H1 (cell line): ENCODE measurements around the gene RANBP17. TPM values are rescaled to one million over a fixed set of nuclear protein-coding genes. Genes with fewer than 3 reads are reported as not detected.

Experiments
- CTCF ChIA-PET: fragments of 300-600 bp; sonication (Branson Sonifier 250); formaldehyde crosslinking; loops from one replicate; lab custom pipeline; 2021; ENCODE audit not compliant: partially characterized antibody; lab: Charles Lee
- POLR2A ChIA-PET: fragments of 300-600 bp; sonication (Branson Sonifier 250); formaldehyde crosslinking; loops from one replicate; lab custom pipeline; 2021; ENCODE audit warnings: inconsistent platforms; ENCODE audit not compliant: partially characterized antibody; lab: Charles Lee
- DNase-seq, 2 experiments: peaks; one replicate each; pipeline versions ENCODE4 v3.0.0 to v3.0.0-alpha.2; 2010 to 2022; ENCODE audit warnings: low spot score in 2 of 2, low read depth in 1 of 2, mixed read lengths in 1 of 2
- FAIRE-seq: peaks from 2 replicates; lab custom pipeline; 2011; peaks lifted over from hg19 to GRCh38; lab: Jason Lieb, UNC
- H2AFZ ChIP-seq: 2 replicates; pipeline ENCODE4 v1.8.1; 2012; ENCODE audit warnings: low read length, inconsistent platforms
- H2AK5ac ChIP-seq: 2 replicates; pipeline ENCODE4 v1.6.1; 2013; ENCODE audit warnings: low read depth, low read length
- H2BK120ac ChIP-seq: replicated peaks from 2 replicates; pipeline ENCODE3; 2013; ENCODE audit warnings: low read depth, low read length, inconsistent platforms
- H2BK12ac ChIP-seq: 2 replicates; pipeline ENCODE4 v1.6.1; 2013; ENCODE audit warnings: low read depth, low read length
- H2BK15ac ChIP-seq: 2 replicates; pipeline ENCODE4 v1.6.1; 2013; ENCODE audit warnings: low read length
- H2BK20ac ChIP-seq: 2 replicates; pipeline ENCODE4 v1.6.1; 2013; ENCODE audit warnings: low read length
- H2BK5ac ChIP-seq: 2 replicates; pipeline ENCODE4 v1.6.1; 2013; ENCODE audit warnings: low read depth, low read length
- H3K14ac ChIP-seq: 2 replicates; pipeline ENCODE4 v1.6.1; 2013; ENCODE audit warnings: inconsistent platforms; ENCODE audit not compliant: insufficient read length
- H3K18ac ChIP-seq: 2 replicates; pipeline ENCODE4 v1.6.1; 2013; ENCODE audit warnings: low read length; ENCODE audit errors: extremely low read depth
- H3K23ac ChIP-seq: 2 replicates; pipeline ENCODE4 v1.6.1; 2013; ENCODE audit warnings: inconsistent platforms; ENCODE audit not compliant: insufficient read length
- H3K23me2 ChIP-seq: 2 replicates; pipeline ENCODE4 v1.6.1; 2013; ENCODE audit warnings: low read depth, low read length
- H3K27ac ChIP-seq: 2 replicates; pipeline ENCODE4 v1.6.1; 2011; ENCODE audit warnings: low read depth, low read length, inconsistent platforms
- H3K27me3 ChIP-seq, 4 experiments: replicated peaks in 1 of 4; 1 replicate in 1 of 4; 2 replicates in 3 of 4; pipeline versions ENCODE4 v1.6.1 to v1.8.1; 2011 to 2013; ENCODE audit warnings: low read length in 3 of 4, mild to moderate bottlenecking in 3 of 4, inconsistent platforms in 2 of 4, mixed read lengths in 2 of 4, moderate library complexity in 1 of 4; ENCODE audit not compliant: control insufficient read depth in 3 of 4, insufficient read depth in 3 of 4; ENCODE audit errors: extremely low read depth in 1 of 4
- H3K36me3 ChIP-seq, 4 experiments: 2 replicates each; pipeline versions ENCODE4 v1.6.1 to v1.8.1; 2011 to 2013; ENCODE audit warnings: mild to moderate bottlenecking in 4 of 4, low read length in 3 of 4, moderate library complexity in 2 of 4, control low read depth in 1 of 4, inconsistent platforms in 1 of 4; ENCODE audit not compliant: insufficient read depth in 4 of 4, control insufficient read depth in 2 of 4
- H3K4ac ChIP-seq: replicated peaks from 2 replicates; pipeline ENCODE3; 2013; ENCODE audit warnings: low read length, low read depth, mixed read lengths, inconsistent platforms; ENCODE audit not compliant: insufficient read length
- H3K4me1 ChIP-seq, 4 experiments: replicated peaks in 1 of 4; 1 replicate in 1 of 4; 2 replicates in 3 of 4; pipeline versions ENCODE4 v1.6.1 to v1.8.1; 2011 to 2013; ENCODE audit warnings: low read length in 3 of 4, inconsistent platforms in 2 of 4, mixed read lengths in 1 of 4; ENCODE audit not compliant: insufficient read depth in 4 of 4, control insufficient read depth in 3 of 4
- H3K4me2 ChIP-seq, 2 experiments: 2 replicates each; pipeline versions ENCODE4 v1.6.1 to v1.8.1; 2011 to 2013; ENCODE audit warnings: low read depth in 2 of 2, low read length in 2 of 2, control low read depth in 1 of 2, inconsistent platforms in 1 of 2, mild to moderate bottlenecking in 1 of 2; ENCODE audit not compliant: insufficient read depth in 1 of 2
- H3K4me3 ChIP-seq, 4 experiments: fragments of 200-600, 300-600 bp in 1 of 4; sonication (generic), shearing (Covaris generic), sonication (Bioruptor Twin) in 1 of 4; 2 replicates each; pipeline versions ENCODE4 v1.5.1 to v1.8.1; 2011 to 2016; ENCODE audit warnings: low read length in 4 of 4, low read depth in 3 of 4, control low read depth in 2 of 4, inconsistent platforms in 2 of 4, mild to moderate bottlenecking in 2 of 4, mixed read lengths in 1 of 4, moderate library complexity in 1 of 4; ENCODE audit not compliant: insufficient read depth in 2 of 4; ENCODE audit errors: extremely low read depth in 1 of 4
- H3K56ac ChIP-seq: replicated peaks from 2 replicates; pipeline ENCODE3; 2013; ENCODE audit warnings: low read depth, mild to moderate bottlenecking, mixed read lengths, low read length, inconsistent platforms; ENCODE audit not compliant: insufficient read length
- H3K79me1 ChIP-seq: 2 replicates; pipeline ENCODE4 v1.6.1; 2013; ENCODE audit warnings: low read depth, low read length, control low read depth
- H3K79me2 ChIP-seq, 2 experiments: 2 replicates each; pipeline versions ENCODE4 v1.6.1 to v1.8.1; 2012 to 2013; ENCODE audit warnings: low read length in 2 of 2, mild to moderate bottlenecking in 2 of 2, inconsistent platforms in 1 of 2; ENCODE audit not compliant: insufficient read depth in 2 of 2, control insufficient read depth in 1 of 2
- H3K9ac ChIP-seq, 4 experiments: replicated peaks in 1 of 4; 1 replicate in 1 of 4; 2 replicates in 3 of 4; pipeline versions ENCODE4 v1.6.1 to v1.8.1; 2011 to 2013; ENCODE audit warnings: low read depth in 3 of 4, low read length in 3 of 4, control low read depth in 2 of 4, mild to moderate bottlenecking in 2 of 4, moderate library complexity in 2 of 4, inconsistent platforms in 1 of 4; ENCODE audit errors: extremely low read depth in 1 of 4
- H3K9me3 ChIP-seq, 2 experiments: 2 replicates each; pipeline versions ENCODE4 v1.6.1 to v1.8.1; 2012 to 2013; ENCODE audit warnings: mild to moderate bottlenecking in 2 of 2, moderate library complexity in 2 of 2, control low read depth in 1 of 2, inconsistent platforms in 1 of 2, low read depth in 1 of 2, low read length in 1 of 2, mixed read lengths in 1 of 2; ENCODE audit not compliant: insufficient read depth in 2 of 2
- H4K20me1 ChIP-seq, 2 experiments: replicated peaks in 1 of 2; 2 replicates each; pipeline versions ENCODE3 to v1.8.1; 2011 to 2013; ENCODE audit warnings: inconsistent platforms in 2 of 2, low read length in 2 of 2, mild to moderate bottlenecking in 1 of 2; ENCODE audit not compliant: insufficient read depth in 2 of 2, control insufficient read depth in 1 of 2
- H4K5ac ChIP-seq: 2 replicates; pipeline ENCODE4 v1.6.1; 2013; ENCODE audit warnings: low read length, low read depth, mixed read lengths, inconsistent platforms; ENCODE audit not compliant: insufficient read length
- H4K8ac ChIP-seq: 2 replicates; pipeline ENCODE4 v1.8.0; 2013; ENCODE audit warnings: mild to moderate bottlenecking, moderate library complexity, low read length, inconsistent platforms; ENCODE audit not compliant: insufficient read depth; ENCODE audit errors: extremely low read depth
- H4K91ac ChIP-seq: replicated peaks from 2 replicates; pipeline ENCODE3; 2013; ENCODE audit warnings: low read length, mixed read lengths, inconsistent platforms; ENCODE audit not compliant: insufficient read length
- BACH1 ChIP-seq: IDR thresholded peaks from 2 replicates; pipeline ENCODE4 v1.6.1; 2012; ENCODE audit warnings: low read length, improper control_type of control experiment
- CHD2 ChIP-seq: IDR thresholded peaks from 2 replicates; pipeline ENCODE4 v1.6.1; 2012; ENCODE audit warnings: low read length, improper control_type of control experiment
- EP300 ChIP-seq, 2 experiments: IDR thresholded peaks; 1 replicate in 1 of 2; 2 replicates in 1 of 2; pipeline ENCODE4 v1.6.1; 2011 to 2012; ENCODE audit warnings: low read depth in 2 of 2, low read length in 2 of 2, mild to moderate bottlenecking in 2 of 2, borderline replicate concordance in 1 of 2, inconsistent platforms in 1 of 2, moderate library complexity in 1 of 2
- EZH2 ChIP-seq: fragments of 200-600 bp; sonication (generic); IDR thresholded peaks from 2 replicates; pipeline ENCODE4 v1.7.1; 2012; ENCODE audit warnings: low read depth, mild to moderate bottlenecking, moderate library complexity, low read length, inconsistent platforms; ENCODE audit not compliant: severe bottlenecking
- HDAC2 ChIP-seq, 2 experiments: fragments of 300-600 bp in 1 of 2; sonication (generic) in 1 of 2; IDR thresholded peaks; 2 replicates each; pipeline ENCODE4 v1.6.1; 2011 to 2012; ENCODE audit warnings: low read depth in 2 of 2, low read length in 2 of 2, mild to moderate bottlenecking in 2 of 2, moderate library complexity in 2 of 2, borderline replicate concordance in 1 of 2, inconsistent platforms in 1 of 2
- PHF8 ChIP-seq: fragments of 200-600 bp; sonication (generic); conservative IDR thresholded peaks from 2 replicates; pipeline ENCODE4 v1.7.1; 2012; ENCODE audit warnings: low read depth, mild to moderate bottlenecking, inconsistent platforms, low read length, moderate library complexity
- RXRA ChIP-seq: IDR thresholded peaks from 2 replicates; pipeline ENCODE4 v1.6.1; 2011; ENCODE audit warnings: low read depth, mild to moderate bottlenecking, low read length, moderate library complexity; ENCODE audit not compliant: insufficient read depth
- SP1 ChIP-seq: IDR thresholded peaks from 2 replicates; pipeline ENCODE4 v1.6.1; 2011; ENCODE audit warnings: low read depth, low read length
- SRF ChIP-seq: IDR thresholded peaks from 2 replicates; pipeline ENCODE4 v1.6.1; 2011; ENCODE audit warnings: mild to moderate bottlenecking, low read depth, low read length, moderate library complexity
- TAF1 ChIP-seq: IDR thresholded peaks from 2 replicates; pipeline ENCODE4 v1.6.1; 2011; ENCODE audit warnings: mild to moderate bottlenecking, low read depth, low read length
- TAF7 ChIP-seq: optimal IDR thresholded peaks from 2 replicates; pipeline ENCODE3; 2011; ENCODE audit warnings: low read depth, mild to moderate bottlenecking, inconsistent platforms, low read length, moderate library complexity, borderline replicate concordance
- USF2 ChIP-seq: IDR thresholded peaks from 2 replicates; pipeline ENCODE4 v1.6.1; 2011; ENCODE audit warnings: low read length, improper control_type of control experiment
- ZNF274 ChIP-seq: IDR thresholded peaks from 2 replicates; pipeline ENCODE4 v1.7.0; 2012; ENCODE audit warnings: low read length, borderline replicate concordance; ENCODE audit errors: extremely low read depth
- WGBS, 2 experiments: shearing (Covaris generic) in 1 of 2; methylation state at CpG; one replicate each; pipeline versions ENCODE4 v1.1.6 to v1.1.7; 2013 to 2015; ENCODE audit warnings: low lambda C conversion rate in 2 of 2, mixed read lengths in 2 of 2, inconsistent platforms in 1 of 2, low coverage in 1 of 2, missing lambda C conversion rate in 1 of 2; ENCODE audit not compliant: insufficient replicate concordance in 2 of 2, insufficient coverage in 1 of 2, insufficient read length in 1 of 2; ENCODE audit errors: extremely low coverage in 1 of 2, missing lambda C conversion rate in 1 of 2; 5-methylcytosine and 5-hydroxymethylcytosine counted together
- polyA plus RNA-seq, 7 experiments: library from polyadenylated mRNA; depleted of rRNA in 3 of 7; stranded (reverse) in 5 of 7; unstranded in 2 of 7; fragments of >200 nt in 5 of 7; fragments of 200-250 nt in 2 of 7; gene quantifications; 1 replicate in 5 of 7; 2 replicates in 1 of 7; 4 replicates in 1 of 7; pipeline versions ENCODE4 v1.2.1 to v1.2.3, GENCODE V29; 2011 to 2013; ENCODE audit warnings: missing spikeins in 2 of 7, mixed read lengths in 2 of 7
- total RNA-seq: library from RNA; stranded (reverse); fragmentation: NEBNext Ultra II Directional; extraction: Animal tissue kit (Norgen Biotek cat#: 25700); gene quantifications from 2 replicates; pipeline ENCODE4 v1.2.1, GENCODE V29; 2021

RANBP17 gene
- total and polyA plus RNA-seq, 2 of the 8 experiments (the other 6 are each of a cell fraction or from before 2014, with no cell fraction given), result 8.6 to 21.3 TPM

GRCh38 chr5:171031977-171032376 lies 170.2 kb downstream of the RANBP17 start:
- Histone ChIP-seq H3K14ac (no peak overlapping the region), H3K9ac (no peak overlapping the region), H2AFZ (no peak overlapping the region), H4K5ac (no peak overlapping the region), H3K23me2 (no peaks in the 10 kb centered on the region), H2BK120ac (no peak overlapping the region), H4K20me1 (no peaks in the 10 kb centered on the region), H4K8ac (no peak overlapping the region), H3K27me3 (no peaks in the 10 kb centered on the region), H3K79me2 (no peaks in the 10 kb centered on the region), H3K79me1 (no peaks in the 10 kb centered on the region), H4K91ac (no peak overlapping the region), H2BK12ac (no peak overlapping the region), H3K4me3 (no peak overlapping the region), H3K4me1 (no peaks in the 10 kb centered on the region), H3K23ac (no peak overlapping the region), H2BK20ac (no peak overlapping the region), H3K4me2 (no peak overlapping the region), H3K4ac (no peak overlapping the region), H3K27ac (no peak overlapping the region), H3K18ac (no peak overlapping the region), H2AK5ac (no peak overlapping the region), H2BK15ac (no peak overlapping the region), H3K9me3 (no peaks in the 10 kb centered on the region), H3K36me3 (no peaks in the 10 kb centered on the region), H3K56ac (no peak overlapping the region), H2BK5ac (no peak overlapping the region)
- ChIA-PET CTCF (interaction anchor here (1.3 kb wide), 1 partner anchor 322 kb away, joined by 3 read pairs; no protein-coding TSS in a partner anchor), POLR2A (no interaction called here)
- DNase-seq, result no peak
- FAIRE-seq, result no peak
- 94% methylated on average over 2 of the region's 2 CpGs; no CpG with 5 or more reads in 1 of the 2 experiments for WGBS, 2 experiments
- TF ChIP-seq EP300 (IDR thresholded peaks at IDR 0.05; ENCODE audit: borderline replicate concordance in 1 of 2, low read depth in 2 of 2, low read length in 2 of 2), result no peak
- no peak for TF ChIP-seq RXRA
- no peak for TF ChIP-seq HDAC2 (IDR thresholded peaks at IDR 0.05; ENCODE audit: borderline replicate concordance in 1 of 2, low read depth in 2 of 2, low read length in 2 of 2)
- TF ChIP-seq USF2, result no peak
- TF ChIP-seq TAF1, result no peak
- TF ChIP-seq TAF7, result no peak
- TF ChIP-seq SP1, result no peak
- TF ChIP-seq BACH1, result no peak
- TF ChIP-seq EZH2, result no peak
- TF ChIP-seq ZNF274, result no peak
- no peak for TF ChIP-seq CHD2
- TF ChIP-seq SRF, result no peak
- no peak for TF ChIP-seq PHF8
